Mesenchymal stem cell (in vitro differentiated cells and primary cell): ENCODE data around the gene HTR3D.
"Not testable (repeated sequence)": the region's sequence is repeated elsewhere in the genome, so short reads cannot be mapped to it uniquely, and the experiment has no call there.

Source experiments
- DNase-seq: peaks from one replicate; pipeline ENCODE4 v3.0.0-alpha.2; 2013
- H2AFZ ChIP-seq: one replicate; pipeline ENCODE4 v1.6.1; 2013; ENCODE audit warnings: low read depth, mild to moderate bottlenecking, control low read depth, inconsistent platforms, low read length, moderate library complexity
- H2AK5ac ChIP-seq: 2 replicates; pipeline ENCODE4 v1.6.1; 2013; ENCODE audit warnings: low read length, moderate library complexity, mild to moderate bottlenecking, inconsistent platforms; ENCODE audit not compliant: severe bottlenecking
- H2BK120ac ChIP-seq: one replicate; pipeline ENCODE4 v1.6.1; 2013; ENCODE audit warnings: low read depth, mild to moderate bottlenecking, inconsistent platforms, low read length, moderate library complexity
- H2BK12ac ChIP-seq, 2 experiments: one replicate each; pipeline ENCODE4 v1.6.1; 2013; ENCODE audit warnings: inconsistent platforms in 2 of 2, low read length in 2 of 2, mild to moderate bottlenecking in 2 of 2, moderate library complexity in 2 of 2, control low read depth in 1 of 2
- H2BK15ac ChIP-seq: one replicate; pipeline ENCODE4 v1.6.1; 2013; ENCODE audit warnings: mild to moderate bottlenecking, low read depth, inconsistent platforms; ENCODE audit not compliant: poor library complexity, severe bottlenecking
- H2BK5ac ChIP-seq: 2 replicates; pipeline ENCODE4 v1.6.1; 2013; ENCODE audit warnings: low read depth, mild to moderate bottlenecking, low read length, control low read depth, inconsistent platforms; ENCODE audit not compliant: poor library complexity, severe bottlenecking
- H3K14ac ChIP-seq, 2 experiments: one replicate each; pipeline ENCODE4 v1.6.1; 2013; ENCODE audit warnings: inconsistent platforms in 2 of 2, low read length in 2 of 2, control low read depth in 1 of 2, mild to moderate bottlenecking in 1 of 2, moderate library complexity in 1 of 2
- H3K18ac ChIP-seq, 2 experiments: one replicate each; pipeline ENCODE4 v1.6.1; 2013; ENCODE audit warnings: inconsistent platforms in 2 of 2, low read length in 2 of 2, control low read depth in 1 of 2, low read depth in 1 of 2, mild to moderate bottlenecking in 1 of 2
- H3K23ac ChIP-seq, 2 experiments: one replicate each; pipeline ENCODE4 v1.6.1; 2013; ENCODE audit warnings: inconsistent platforms in 2 of 2, low read length in 2 of 2, mild to moderate bottlenecking in 2 of 2, moderate library complexity in 2 of 2, control low read depth in 1 of 2
- H3K27ac ChIP-seq: 2 replicates; pipeline ENCODE4 v1.5.1; 2013; ENCODE audit warnings: mild to moderate bottlenecking, moderate library complexity, low read length, control low read depth, inconsistent platforms; ENCODE audit not compliant: poor library complexity, severe bottlenecking
- H3K27me3 ChIP-seq, 2 experiments: 2 replicates each; pipeline versions ENCODE4 v1.6.1 to v1.7.0; 2013; ENCODE audit warnings: low read length in 2 of 2, mild to moderate bottlenecking in 2 of 2, moderate library complexity in 2 of 2, control low read depth in 1 of 2, inconsistent platforms in 1 of 2; ENCODE audit not compliant: control insufficient read depth in 1 of 2, insufficient read depth in 1 of 2
- H3K36me3 ChIP-seq, 2 experiments: 2 replicates each; pipeline versions ENCODE4 v1.6.1 to v1.7.0; 2013; ENCODE audit warnings: low read length in 2 of 2, control low read depth in 1 of 2, inconsistent platforms in 1 of 2, low read depth in 1 of 2, mild to moderate bottlenecking in 1 of 2; ENCODE audit not compliant: insufficient read depth in 2 of 2, control insufficient read depth in 1 of 2
- H3K4ac ChIP-seq, 2 experiments: one replicate each; pipeline ENCODE4 v1.6.1; 2013; ENCODE audit warnings: inconsistent platforms in 2 of 2, low read length in 2 of 2, mild to moderate bottlenecking in 2 of 2, moderate library complexity in 2 of 2, control low read depth in 1 of 2, low read depth in 1 of 2
- H3K4me1 ChIP-seq: 2 replicates; pipeline ENCODE4 v1.6.1; 2013; ENCODE audit warnings: low read depth, low read length, control low read depth; ENCODE audit not compliant: control insufficient read depth, insufficient read depth
- H3K4me2 ChIP-seq: 2 replicates; pipeline ENCODE4 v1.6.1; 2013; ENCODE audit warnings: low read length, mild to moderate bottlenecking, inconsistent platforms; ENCODE audit not compliant: poor library complexity, severe bottlenecking
- H3K4me3 ChIP-seq, 2 experiments: 2 replicates each; pipeline versions ENCODE4 v1.5.1 to v1.7.0; 2013; ENCODE audit warnings: low read length in 2 of 2, mild to moderate bottlenecking in 2 of 2, control low read depth in 1 of 2, low read depth in 1 of 2; ENCODE audit not compliant: insufficient read depth in 1 of 2
- H3K79me1 ChIP-seq: replicated peaks from 2 replicates; pipeline ENCODE4 v1.6.1; 2013; ENCODE audit warnings: mild to moderate bottlenecking, control low read depth, low read length, inconsistent platforms; ENCODE audit not compliant: poor library complexity, severe bottlenecking
- H3K9ac ChIP-seq: 2 replicates; pipeline ENCODE4 v1.7.0; 2013; ENCODE audit warnings: mild to moderate bottlenecking, low read length, moderate library complexity
- H3K9me3 ChIP-seq: 2 replicates; pipeline ENCODE4 v1.7.0; 2013; ENCODE audit warnings: mild to moderate bottlenecking, low read length; ENCODE audit not compliant: control insufficient read depth
- H4K8ac ChIP-seq: one replicate; pipeline ENCODE4 v1.6.1; 2013; ENCODE audit warnings: inconsistent platforms, mild to moderate bottlenecking, low read length, moderate library complexity
- H4K91ac ChIP-seq: one replicate; pipeline ENCODE4 v1.6.1; 2013; ENCODE audit warnings: mild to moderate bottlenecking, low read length, inconsistent platforms
- WGBS: methylation state at CpG from one replicate; pipeline ENCODE4 v1.1.7; 2013; ENCODE audit warnings: mixed read lengths; 5-methylcytosine and 5-hydroxymethylcytosine counted together

HTR3D gene

DNA sequence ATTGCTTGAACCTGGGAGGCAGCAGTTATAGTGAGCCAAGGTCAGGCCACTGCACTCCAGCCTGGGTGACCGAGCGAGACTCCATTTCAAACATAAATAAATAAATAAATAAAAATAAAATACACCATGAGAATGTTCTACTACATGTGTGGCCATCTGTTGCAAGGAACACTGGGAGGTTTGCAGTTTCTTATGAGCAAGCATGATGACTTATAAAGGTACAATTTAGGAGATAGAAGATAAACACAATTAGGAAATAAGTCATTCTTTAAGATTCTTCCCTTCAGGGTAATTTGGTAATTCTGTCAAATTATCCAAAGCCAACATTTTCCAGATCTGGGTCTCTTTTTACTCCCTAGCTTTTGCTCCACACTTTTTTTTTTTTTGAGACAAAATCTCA, 34.7 kb downstream of the HTR3D start:
- no peak overlapping the region for H3K4me2 ChIP-seq
- no peak overlapping the region for H2AK5ac ChIP-seq
- H2BK12ac ChIP-seq: no peak overlapping the region
- H3K27me3 ChIP-seq: peaks cover 0 to 9% of the 10 kb centered on the region in 2 experiments
- H3K23ac ChIP-seq: no peak overlapping the region
- no peak overlapping the region for H2BK120ac ChIP-seq
- DNase-seq: no peak
- no peak overlapping the region for H4K91ac ChIP-seq
- H3K36me3 ChIP-seq: no peaks in the 10 kb centered on the region
- H2AFZ ChIP-seq: no peak overlapping the region
- whole genome bisulfite sequencing: no CpG with 5 or more reads among the region's 2 CpGs
- no peak overlapping the region for H2BK15ac ChIP-seq
- H3K18ac ChIP-seq: no peak overlapping the region
- no peak overlapping the region for H2BK5ac ChIP-seq
- H3K9ac ChIP-seq: no peak overlapping the region
- no peaks in the 10 kb centered on the region for H3K9me3 ChIP-seq
- no peaks in the 10 kb centered on the region for H3K79me1 ChIP-seq
- H3K4me1 ChIP-seq: no peaks in the 10 kb centered on the region
- H3K14ac ChIP-seq: no peak overlapping the region
- no peak overlapping the region for H4K8ac ChIP-seq
- H3K4ac ChIP-seq: no peak overlapping the region
- no peak overlapping the region for H3K4me3 ChIP-seq
- no peak overlapping the region for H3K27ac ChIP-seq

DNA sequence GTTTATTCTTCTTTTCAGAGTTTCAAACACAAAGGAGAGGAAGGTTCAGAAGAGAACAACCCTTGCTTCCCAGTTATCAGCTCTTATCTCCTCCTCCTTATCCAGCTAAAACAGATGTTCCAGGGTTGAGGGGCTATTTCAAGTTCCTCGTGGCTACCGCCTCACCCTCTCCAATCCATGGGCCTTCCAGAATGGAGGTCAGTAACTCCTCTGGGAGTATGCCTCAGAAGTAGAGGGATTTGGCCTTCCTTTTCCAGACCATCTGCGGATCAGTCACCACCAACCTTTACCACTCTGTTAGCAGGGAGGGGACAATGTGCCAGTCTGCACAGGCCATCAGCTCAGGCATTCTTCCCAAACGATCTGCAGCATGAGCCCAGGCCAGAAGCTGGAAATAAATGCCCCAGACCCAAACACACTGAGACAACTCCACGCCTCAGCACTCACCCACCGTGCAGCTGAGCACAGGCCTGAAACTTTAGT, 36.1 kb downstream of the HTR3D start:
- Histone ChIP-seq H3K14ac (no peak overlapping the region), H4K91ac (no peak overlapping the region), H3K79me1 (no peaks in the 10 kb centered on the region), H3K36me3 (no peaks in the 10 kb centered on the region), H2BK15ac (no peak overlapping the region), H3K23ac (no peak overlapping the region), H2AK5ac (no peak overlapping the region), H3K9me3 (no peaks in the 10 kb centered on the region), H3K27ac (no peak overlapping the region), H3K4me3 (no peak overlapping the region), H3K18ac (no peak overlapping the region), H3K9ac (no peak overlapping the region), H2AFZ (no peak overlapping the region), H3K27me3 (peaks cover 0 to 12% of the 10 kb centered on the region in 2 experiments), H3K4ac (no peak overlapping the region), H3K4me1 (no peaks in the 10 kb centered on the region), H4K8ac (no peak overlapping the region), H2BK12ac (no peak overlapping the region), H2BK120ac (no peak overlapping the region), H3K4me2 (no peak overlapping the region), H2BK5ac (no peak overlapping the region)
- no peak for DNase-seq
- WGBS: 68% methylated on average over 5 of the region's 6 CpGs

DNA sequence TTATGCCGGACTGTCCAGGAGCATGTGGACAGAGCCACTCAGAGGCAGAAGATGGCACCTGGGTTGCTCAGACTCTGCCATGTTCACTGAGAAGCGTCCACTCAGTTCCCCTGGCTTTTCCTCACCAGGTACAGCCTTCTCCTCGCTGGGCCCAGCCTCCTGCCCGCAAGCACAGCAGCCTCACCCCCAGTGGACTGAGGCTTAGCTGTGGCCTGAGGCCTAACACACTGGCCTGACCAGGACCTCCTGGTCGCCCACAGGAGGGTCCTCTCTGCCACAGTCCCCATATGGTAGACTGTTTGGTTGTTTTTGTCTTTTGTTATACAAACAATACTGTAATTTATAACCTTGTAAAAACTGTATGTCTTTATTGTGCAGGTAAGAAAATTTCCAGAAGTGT, 36.8 kb downstream of the HTR3D start:
- Histone ChIP-seq H2BK12ac (no peak overlapping the region), H4K8ac (no peak overlapping the region), H2AK5ac (no peak overlapping the region), H3K4me2 (no peak overlapping the region), H4K91ac (no peak overlapping the region), H3K4ac (no peak overlapping the region), H2BK120ac (no peak overlapping the region), H2AFZ (no peak overlapping the region), H3K9ac (no peak overlapping the region), H3K4me1 (no peaks in the 10 kb centered on the region), H2BK15ac (no peak overlapping the region), H3K36me3 (no peaks in the 10 kb centered on the region), H3K27me3 (peaks cover 0 to 13% of the 10 kb centered on the region in 2 experiments), H2BK5ac (no peak overlapping the region), H3K9me3 (no peaks in the 10 kb centered on the region), H3K14ac (no peak overlapping the region), H3K4me3 (no peak overlapping the region), H3K23ac (no peak overlapping the region), H3K79me1 (no peaks in the 10 kb centered on the region), H3K27ac (no peak overlapping the region), H3K18ac (no peak overlapping the region)
- WGBS: 78% methylated on average over 3 of the region's 5 CpGs
- DNase-seq: no peak

DNA sequence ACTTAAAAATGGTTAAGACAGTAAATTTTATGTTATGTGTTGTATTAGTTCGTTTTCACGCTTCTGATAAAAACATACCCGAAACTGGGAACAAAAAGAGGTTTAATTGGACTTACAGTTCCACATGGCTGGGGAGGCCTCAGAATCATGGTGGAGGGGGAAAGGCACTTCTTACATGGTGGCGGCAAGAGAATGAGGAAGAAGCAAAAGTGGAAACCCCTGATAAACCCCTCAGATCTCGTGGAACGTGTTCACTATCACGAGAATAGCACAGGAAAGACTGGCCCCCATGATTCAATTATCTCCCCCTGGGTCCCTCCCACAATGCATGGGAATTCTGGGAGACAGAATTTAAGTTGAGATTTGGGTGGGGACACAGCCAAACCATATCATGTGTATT, 39.6 kb downstream of the HTR3D start:
- not testable (repeated sequence) for H2BK15ac ChIP-seq

More for the DNA sequence above, 39.6 kb downstream of the HTR3D start:
- not testable (repeated sequence) for H2BK5ac ChIP-seq, H3K4me2 ChIP-seq, H3K4me3 ChIP-seq, H4K8ac ChIP-seq, H4K91ac ChIP-seq, H3K23ac ChIP-seq, H3K9me3 ChIP-seq, H3K18ac ChIP-seq, H2BK12ac ChIP-seq, H2AFZ ChIP-seq, H3K4ac ChIP-seq, H3K9ac ChIP-seq, H3K79me1 ChIP-seq, H3K14ac ChIP-seq, DNase-seq, H2BK120ac ChIP-seq, H3K36me3 ChIP-seq, H3K27ac ChIP-seq, H3K4me1 ChIP-seq, H2AK5ac ChIP-seq
- 95% methylated on average over 6 of the region's 7 CpGs for WGBS
- H3K27me3 ChIP-seq: peaks cover 3 to 22% of the 10 kb centered on the region in 2 experiments
